HG03460 (cell line): ENCODE results near the gene SPOCK2.
"Not testable (repeated sequence)": the region's sequence is repeated elsewhere in the genome, so short reads cannot be mapped to it uniquely, and the experiment has no call there.

Experiments
- ATAC-seq: cut with Tn5 transposase; IDR thresholded peaks from one replicate; pipeline ENCODE4 v1.9.1; 2021; ENCODE audit not compliant: unreplicated experiment

The SPOCK2 gene

GRCh38 chr10:72108830-72109635 is 20.7 kb upstream of the SPOCK2 start:
- no peak for ATAC-seq

GRCh38 chr10:72108004-72108370 is 19.6 kb upstream of the SPOCK2 start:
- not testable (repeated sequence) for ATAC-seq

- ATAC-seq, result no peak
Measured at GRCh38 chr10:72107325-72108003, 19.1 kb upstream of the SPOCK2 start.

DNA sequence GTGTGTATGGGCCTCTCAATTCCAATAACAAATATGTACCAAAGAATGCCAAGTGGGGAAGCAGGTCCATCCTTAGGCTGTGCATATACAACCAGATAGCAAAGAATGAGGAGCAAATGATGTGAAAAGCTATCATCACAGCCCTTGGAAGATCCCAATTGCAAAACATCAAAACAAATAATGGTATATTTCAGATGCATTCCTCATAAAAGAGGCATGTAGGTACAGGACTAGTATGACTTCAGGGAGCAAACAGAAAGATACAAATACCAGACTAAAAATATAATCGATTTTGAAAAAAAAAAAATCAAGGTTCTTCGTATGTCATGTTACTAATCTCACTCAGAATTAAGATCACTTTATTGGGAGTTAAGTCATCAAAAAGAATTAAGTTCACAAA is 18.5 kb upstream of the SPOCK2 start:
- no peak for ATAC-seq

DNA sequence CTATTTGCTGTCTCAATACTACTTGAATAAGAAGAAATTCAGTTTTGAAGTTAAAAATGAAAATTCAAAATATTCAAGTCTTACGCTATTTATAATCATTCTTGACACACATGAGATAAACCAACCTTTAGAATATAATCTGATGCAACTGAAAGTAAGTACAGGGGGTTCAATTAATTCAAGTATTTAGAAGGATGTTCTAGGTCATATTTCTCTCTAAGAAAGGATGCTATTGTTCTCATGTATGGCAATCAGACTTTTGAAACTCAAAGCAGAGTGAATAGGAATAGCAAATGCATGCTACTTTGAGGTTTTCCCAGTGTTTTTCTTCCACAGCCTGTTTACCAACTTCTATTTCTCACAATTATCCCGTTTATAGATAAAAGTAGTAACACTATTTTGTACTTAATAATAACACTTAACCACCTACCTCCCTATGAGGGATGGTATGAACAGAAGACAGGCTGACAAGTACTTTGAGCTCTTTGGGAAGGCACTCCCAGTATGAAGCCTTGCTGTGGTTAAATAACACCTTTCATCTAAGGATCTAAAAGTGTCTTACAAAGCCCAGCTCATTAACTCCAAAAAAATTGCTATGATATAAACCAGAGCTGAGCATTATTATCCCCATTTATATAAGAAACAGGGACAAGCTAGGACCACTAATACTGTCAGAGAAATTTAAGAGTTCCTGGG is 18.0 kb upstream of the SPOCK2 start:
- no peak for ATAC-seq

DNA sequence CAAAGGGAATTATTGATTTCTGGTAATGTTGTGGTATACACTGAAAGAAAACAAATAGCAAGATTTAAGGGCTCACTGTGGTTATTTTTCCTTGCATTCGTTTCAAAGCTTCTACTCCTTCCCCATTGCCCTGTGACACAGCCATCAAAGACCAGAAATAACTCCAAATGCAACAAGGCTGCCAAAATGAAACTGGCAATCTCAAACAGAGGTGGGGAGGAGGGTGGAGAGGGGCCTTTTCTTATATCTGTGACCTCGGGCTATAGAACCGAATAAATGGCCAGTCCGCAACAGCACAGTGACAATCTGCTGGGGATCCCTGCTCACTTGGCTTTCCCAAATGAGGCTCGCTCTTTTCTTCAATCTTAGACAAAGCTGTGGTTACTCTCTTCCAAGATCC is 17.4 kb upstream of the SPOCK2 start:
- no peak for ATAC-seq

- no peak for ATAC-seq
Measured at GRCh38 chr10:72105098-72105475, 16.7 kb upstream of the SPOCK2 start.

DNA sequence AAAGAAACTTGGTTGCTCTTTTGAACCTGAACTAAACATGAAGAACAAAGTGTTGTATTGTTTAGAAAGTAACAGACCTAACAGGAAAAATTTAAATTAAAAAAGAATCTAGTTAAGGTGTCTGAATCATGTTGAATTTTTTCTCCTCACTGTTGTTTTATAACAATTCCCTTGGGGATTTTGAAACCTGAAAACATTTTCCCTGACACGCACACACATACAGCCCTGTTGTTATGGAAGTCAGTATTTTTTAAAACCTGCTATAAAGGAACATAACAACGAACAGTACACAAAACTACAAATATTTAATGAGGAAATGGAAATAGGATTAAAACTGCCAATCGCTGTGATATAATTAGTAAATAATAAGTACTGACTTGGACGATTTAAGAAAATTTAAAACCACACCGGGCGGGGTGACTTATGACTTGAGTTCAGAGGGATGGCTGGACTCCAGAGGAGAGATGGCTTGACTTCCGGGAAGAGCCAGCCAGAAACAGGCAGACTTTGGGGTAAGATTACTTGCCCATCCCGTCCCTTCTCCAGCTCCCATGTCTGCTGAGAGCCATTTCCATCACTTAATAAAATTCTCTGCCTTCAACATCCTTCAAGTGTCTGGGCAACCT is 16.2 kb upstream of the SPOCK2 start:
- no peak for ATAC-seq

DNA sequence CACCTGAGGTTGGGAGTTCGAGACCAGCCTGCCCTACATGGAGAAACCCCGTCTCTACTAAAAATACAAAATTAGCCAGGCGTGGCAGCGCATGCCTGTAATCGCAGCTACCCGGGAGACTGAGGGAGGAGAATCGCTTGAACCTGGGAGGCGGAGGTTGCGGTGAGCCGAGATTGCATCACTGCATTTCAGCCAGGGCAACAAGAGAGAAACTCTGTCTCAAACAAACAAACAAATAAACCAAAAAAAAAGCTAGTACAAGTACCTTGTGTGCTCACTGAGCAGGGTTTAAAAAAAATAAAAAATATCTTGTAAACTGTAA is 11.2 kb upstream of the SPOCK2 start:
- no peak for ATAC-seq

- no peak for ATAC-seq
Measured at GRCh38 chr10:72098836-72099599, 10.7 kb upstream of the SPOCK2 start.

DNA sequence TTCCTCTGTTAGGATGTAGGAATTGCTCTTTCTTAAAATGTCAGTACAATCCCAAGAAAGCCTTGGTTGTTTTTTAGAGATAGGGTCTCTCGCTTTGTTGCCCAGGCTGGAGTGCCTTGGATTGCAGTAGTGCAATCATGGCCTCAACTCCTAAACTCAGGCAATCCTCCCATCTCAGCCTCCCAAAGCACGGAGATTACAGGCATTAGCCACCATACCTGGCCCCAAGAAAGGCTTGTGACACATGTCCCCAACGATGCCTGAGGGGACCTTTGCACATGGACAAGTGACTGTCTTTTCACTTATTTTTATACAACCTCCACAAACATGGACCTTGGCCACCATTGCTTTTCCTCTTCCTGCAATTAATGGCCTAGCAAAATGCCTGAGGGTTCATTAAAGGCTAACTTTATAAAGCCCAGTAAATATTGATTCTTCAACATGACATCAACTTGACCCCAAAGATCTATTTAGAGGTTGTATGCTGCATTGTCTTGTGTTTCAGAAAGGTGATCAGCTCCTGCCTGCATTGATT is 10.0 kb upstream of the SPOCK2 start:
- ATAC-seq, result no peak

DNA sequence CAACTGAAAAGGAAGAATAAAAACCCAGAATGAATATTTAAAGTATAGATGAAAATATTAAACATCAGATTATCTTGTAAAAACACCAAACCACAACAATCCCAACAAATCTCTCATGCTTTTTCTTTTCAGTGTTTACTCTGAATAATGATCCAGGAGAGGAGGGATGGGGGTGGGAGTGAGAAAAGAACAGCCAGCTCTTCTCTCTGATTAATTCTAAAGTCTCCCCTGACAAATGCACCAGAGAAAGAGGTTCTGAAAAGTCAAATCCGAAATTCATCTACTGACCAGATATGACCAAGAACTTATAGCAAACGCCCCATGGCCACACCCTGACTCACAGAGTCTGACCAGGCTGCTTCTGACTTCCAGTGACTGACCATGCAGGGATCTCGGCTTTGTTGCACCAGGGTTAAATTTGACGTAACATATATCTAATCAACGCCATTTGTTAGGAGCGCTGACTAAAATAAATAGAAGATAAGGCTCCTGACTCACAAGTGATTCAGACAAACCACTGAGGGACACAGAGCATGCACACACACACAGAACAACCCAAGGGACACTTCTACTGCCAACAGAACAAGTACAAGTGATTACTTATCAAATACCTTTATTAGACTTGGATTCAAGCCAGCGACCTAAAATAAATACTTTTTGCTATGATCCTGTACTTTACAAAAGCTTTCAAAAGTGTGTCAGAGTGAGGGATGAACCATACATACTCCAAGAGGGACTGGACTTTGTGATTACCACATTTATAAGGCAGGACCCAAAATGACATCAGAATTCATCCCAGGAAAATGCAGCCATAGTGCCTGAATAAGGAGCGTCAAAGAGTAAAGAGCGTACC is 9.3 kb upstream of the SPOCK2 start:
- no peak for ATAC-seq

DNA sequence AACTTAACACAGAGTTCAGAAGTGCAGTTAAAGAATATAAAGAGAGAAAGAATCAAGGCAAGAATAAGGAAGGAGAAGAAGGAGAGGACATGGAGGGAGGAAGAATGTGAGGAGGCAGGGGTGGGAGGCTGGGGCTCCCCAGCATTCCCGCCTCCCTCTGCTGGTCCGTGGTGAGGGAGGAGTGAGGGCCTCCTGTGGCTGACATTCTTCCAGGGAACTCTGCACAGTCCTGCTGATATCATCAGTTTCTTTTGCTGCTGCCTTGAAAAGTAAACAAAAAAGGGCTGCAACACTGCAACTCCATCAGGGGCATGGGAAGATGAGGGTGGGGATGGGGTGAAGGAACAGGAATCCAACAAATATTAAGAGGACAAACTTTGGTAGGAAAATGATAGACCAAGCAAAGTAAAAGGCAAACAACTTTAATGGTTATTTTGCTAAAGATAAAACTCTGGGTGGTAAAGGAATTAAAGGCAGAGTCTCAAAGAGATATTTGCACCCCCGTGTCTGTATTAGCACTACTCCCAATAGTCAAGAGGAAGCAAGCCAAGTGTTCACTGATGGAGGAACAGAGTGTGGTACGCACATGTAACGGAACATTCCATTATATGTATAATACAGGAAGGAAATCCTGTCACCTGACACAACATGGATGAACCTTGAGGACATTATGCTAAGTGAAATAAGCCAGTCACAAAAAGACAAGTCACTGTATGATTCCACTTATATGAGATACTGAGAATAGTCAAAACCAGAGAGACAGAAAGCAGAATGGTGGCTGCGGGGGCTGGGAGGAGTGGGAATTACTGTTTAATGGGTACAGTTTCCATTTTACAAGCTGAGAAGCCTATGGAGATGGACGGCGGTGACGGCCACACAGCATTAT is 8.0 kb upstream of the SPOCK2 start:
- ATAC-seq, result no peak

- no peak for ATAC-seq
Measured at GRCh38 chr10:72095195-72095594, 6.8 kb upstream of the SPOCK2 start.

DNA sequence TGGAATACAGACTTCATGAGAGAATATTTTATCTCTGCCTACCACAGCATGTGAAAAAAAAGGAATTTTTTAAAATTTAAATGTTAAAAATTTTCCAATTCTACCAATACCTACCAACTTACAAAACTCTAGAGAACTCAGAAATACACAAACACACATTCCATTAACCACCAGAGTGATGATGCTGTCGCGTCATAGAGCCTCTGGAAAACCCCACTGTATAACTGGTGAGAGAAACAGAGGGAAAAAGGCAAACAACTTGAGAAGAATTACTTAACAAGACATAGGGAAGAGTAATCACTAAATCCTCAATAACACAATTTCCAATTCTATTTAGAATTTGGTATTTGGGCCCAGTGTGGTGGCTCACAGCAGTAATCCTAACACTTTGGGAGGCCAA is 6.2 kb upstream of the SPOCK2 start:
- no peak for ATAC-seq

- ATAC-seq, result no peak
Measured at GRCh38 chr10:72093450-72093849, 5.1 kb upstream of the SPOCK2 start.

GRCh38 chr10:72092987-72093386 is 4.6 kb upstream of the SPOCK2 start:
- ATAC-seq, result no peak

GRCh38 chr10:72092171-72092924 is 4.0 kb upstream of the SPOCK2 start:
- no peak for ATAC-seq
